ENCODE data around the gene PAOX. TPM values are rescaled to one million over a fixed set of nuclear protein-coding genes. Genes with fewer than 3 reads are reported as not detected.

PAOX gene
- polyA plus RNA-seq, 2 of the 4 experiments (the other 2 are of a cell fraction) = 1.6 to 2.3 TPM

DNA sequence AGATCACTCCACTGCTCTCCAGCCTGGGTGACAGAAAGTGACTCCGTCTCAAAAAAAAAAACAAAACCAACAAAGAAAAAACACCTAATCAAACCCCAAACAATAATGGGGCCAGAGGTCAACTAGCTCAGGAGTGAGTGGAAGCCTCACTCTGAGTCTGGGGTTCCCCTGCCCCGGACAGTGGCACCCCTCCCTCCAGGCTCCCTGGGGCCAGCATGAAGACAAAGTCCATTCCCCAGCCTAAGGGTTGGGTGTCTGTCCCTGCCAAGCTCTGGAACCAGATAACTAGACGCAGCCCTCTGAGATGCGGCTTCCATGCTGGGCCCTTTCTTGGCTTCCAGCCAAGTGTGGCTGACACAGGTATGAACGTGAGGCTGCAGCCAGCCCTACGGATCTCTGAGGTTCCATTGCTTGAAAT, 19.5 kb upstream of the PAOX start (continued):
- TF ChIP-seq, protein P1, sequence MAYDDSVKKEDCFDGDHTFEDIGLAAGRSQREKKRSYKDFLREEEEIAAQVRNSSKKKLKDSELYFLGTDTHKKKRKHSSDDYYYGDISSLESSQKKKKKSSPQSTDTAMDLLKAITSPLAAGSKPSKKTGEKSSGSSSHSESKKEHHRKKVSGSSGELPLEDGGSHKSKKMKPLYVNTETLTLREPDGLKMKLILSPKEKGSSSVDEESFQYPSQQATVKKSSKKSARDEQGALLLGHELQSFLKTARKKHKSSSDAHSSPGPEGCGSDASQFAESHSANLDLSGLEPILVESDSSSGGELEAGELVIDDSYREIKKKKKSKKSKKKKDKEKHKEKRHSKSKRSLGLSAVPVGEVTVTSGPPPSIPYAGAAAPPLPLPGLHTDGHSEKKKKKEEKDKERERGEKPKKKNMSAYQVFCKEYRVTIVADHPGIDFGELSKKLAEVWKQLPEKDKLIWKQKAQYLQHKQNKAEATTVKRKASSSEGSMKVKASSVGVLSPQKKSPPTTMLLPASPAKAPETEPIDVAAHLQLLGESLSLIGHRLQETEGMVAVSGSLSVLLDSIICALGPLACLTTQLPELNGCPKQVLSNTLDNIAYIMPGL (CRISPR knock-in tag; IDR thresholded peaks at IDR 0.05; ENCODE audit: borderline replicate concordance) = no peak
- no peak for TF ChIP-seq FOSL2 (IDR thresholded peaks at IDR 0.05)
- no peak for TF ChIP-seq FOSL2 (CRISPR knock-in tag; IDR thresholded peaks at IDR 0.05)

DNA sequence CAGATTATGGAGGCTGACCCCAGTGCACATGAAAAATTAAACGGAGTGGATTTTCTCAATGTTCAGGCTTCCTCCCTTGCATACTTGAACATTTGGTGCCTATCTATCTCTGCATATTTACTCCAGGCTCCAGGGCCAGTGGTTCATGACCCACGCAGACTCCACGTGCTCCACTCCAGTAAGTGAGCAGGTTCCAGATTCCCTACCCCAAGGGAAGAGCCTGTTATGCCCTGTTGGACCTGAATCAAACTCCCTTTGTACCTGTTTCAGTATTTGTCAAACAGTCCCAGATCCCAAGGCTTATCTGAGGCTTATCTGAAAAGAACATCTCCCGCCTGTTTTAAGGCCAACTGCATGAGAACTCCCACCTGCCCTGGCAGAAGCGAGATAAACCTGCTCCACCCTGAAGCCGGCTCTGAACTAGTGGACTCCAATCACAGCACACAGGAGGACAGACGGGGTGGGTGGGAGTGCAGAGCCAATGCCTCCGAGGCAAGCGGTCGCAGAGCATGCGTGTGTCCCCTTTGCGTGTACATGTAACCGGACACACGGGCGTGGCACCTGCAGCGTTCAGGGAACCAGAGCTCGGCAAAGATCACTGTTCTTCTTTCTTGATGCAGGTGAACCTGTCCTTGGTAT, 19.0 kb upstream of the PAOX start:
- no peak for ATAC-seq
- ChIA-PET CTCF (interaction anchor here (2.3 to 5.5 kb wide), 3 partner anchors 9 to 31 kb away, joined by 7 to 38 read pairs (median 13); no protein-coding TSS in a partner anchor), POLR2A (no interaction called here)
- WGBS (ENCODE audit: missing lambda C conversion rate) = 94% methylated on average over 17 of the region's 17 CpGs
- DNase-seq (ENCODE audit: low read depth in 1 of 2, low spot score in 1 of 2) = no peak
- no peak for FAIRE-seq
- Histone ChIP-seq H3K4me3 (no peak overlapping the region), H3K9me3 (no peaks in the 10 kb centered on the region), H3K4me2 (no peak overlapping the region), H3K4me1 (peaks cover 10% of the 10 kb centered on the region; the same call in 1 of the 3 replicates), H3K27ac (no peak overlapping the region)
- no peak for TF ChIP-seq ESRRA (IDR thresholded peaks at IDR 0.05; ENCODE audit: borderline replicate concordance, low read length)
- TF ChIP-seq, protein P2, sequence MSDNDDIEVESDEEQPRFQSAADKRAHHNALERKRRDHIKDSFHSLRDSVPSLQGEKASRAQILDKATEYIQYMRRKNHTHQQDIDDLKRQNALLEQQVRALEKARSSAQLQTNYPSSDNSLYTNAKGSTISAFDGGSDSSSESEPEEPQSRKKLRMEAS (IDR thresholded peaks at IDR 0.05) = no peak

DNA sequence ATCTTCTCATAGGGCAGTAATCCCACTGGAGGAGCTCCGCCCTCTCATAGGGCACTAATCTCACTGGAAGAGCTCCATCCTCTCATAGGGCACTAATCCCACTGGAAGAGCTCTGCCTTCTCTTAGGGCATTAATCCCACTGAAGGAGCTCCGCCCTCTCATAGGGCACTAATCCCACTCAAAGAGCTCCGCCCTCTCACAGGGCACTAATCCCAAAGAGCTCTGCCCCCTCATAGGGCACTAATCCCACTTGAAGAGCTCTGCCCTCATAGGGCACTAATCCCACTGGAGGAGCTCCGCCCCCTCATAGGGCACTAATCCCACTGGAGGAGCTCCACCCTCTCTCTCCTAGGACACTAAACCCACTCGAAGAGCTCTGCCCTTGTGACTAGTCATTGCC, 17.8 kb upstream of the PAOX start:
- no peak for FAIRE-seq
- WGBS (ENCODE audit: missing lambda C conversion rate) = 80% methylated on average over 5 of the region's 5 CpGs
- ChIA-PET CTCF (interaction anchor here (0.5 to 2.5 kb wide), 3 partner anchors 8 to 32 kb away, joined by 3 to 13 read pairs (median 7); no protein-coding TSS in a partner anchor), POLR2A (interaction anchor here (0.8 to 1.7 kb wide), 3 partner anchors 12 to 37 kb away, joined by 3 to 8 read pairs (median 4); partner anchors contain the start of genes ECHS1 and PAOX)
- no peak overlapping the region for H3K27ac ChIP-seq
- H3K4me1 ChIP-seq = peaks cover 10% of the 10 kb centered on the region; the same call in 1 of the 3 replicates
- no peak overlapping the region for H3K4me3 ChIP-seq
- H3K4me2 ChIP-seq = no peak overlapping the region
- TF ChIP-seq CHD4 (IDR thresholded peaks at IDR 0.05; ENCODE audit: borderline replicate concordance) = no peak
- TF ChIP-seq HDAC2 (IDR thresholded peaks at IDR 0.05) = no peak
- no peak for TF ChIP-seq JUN (IDR thresholded peaks at IDR 0.05)
- no peak for TF ChIP-seq CEBPB (IDR thresholded peaks at IDR 0.05)
- TF ChIP-seq MYC (IDR thresholded peaks at IDR 0.05; ENCODE audit: borderline replicate concordance, low read length) = no peak
- no peak for TF ChIP-seq JUNB (IDR thresholded peaks at IDR 0.05)
- TF ChIP-seq, protein P3, sequence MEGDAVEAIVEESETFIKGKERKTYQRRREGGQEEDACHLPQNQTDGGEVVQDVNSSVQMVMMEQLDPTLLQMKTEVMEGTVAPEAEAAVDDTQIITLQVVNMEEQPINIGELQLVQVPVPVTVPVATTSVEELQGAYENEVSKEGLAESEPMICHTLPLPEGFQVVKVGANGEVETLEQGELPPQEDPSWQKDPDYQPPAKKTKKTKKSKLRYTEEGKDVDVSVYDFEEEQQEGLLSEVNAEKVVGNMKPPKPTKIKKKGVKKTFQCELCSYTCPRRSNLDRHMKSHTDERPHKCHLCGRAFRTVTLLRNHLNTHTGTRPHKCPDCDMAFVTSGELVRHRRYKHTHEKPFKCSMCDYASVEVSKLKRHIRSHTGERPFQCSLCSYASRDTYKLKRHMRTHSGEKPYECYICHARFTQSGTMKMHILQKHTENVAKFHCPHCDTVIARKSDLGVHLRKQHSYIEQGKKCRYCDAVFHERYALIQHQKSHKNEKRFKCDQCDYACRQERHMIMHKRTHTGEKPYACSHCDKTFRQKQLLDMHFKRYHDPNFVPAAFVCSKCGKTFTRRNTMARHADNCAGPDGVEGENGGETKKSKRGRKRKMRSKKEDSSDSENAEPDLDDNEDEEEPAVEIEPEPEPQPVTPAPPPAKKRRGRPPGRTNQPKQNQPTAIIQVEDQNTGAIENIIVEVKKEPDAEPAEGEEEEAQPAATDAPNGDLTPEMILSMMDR (IDR thresholded peaks at IDR 0.05) = no peak
- no peak for TF ChIP-seq POLR2AphosphoS2 (conservative IDR thresholded peaks at IDR 0.05; ENCODE audit: low read length)
- no peak for TF ChIP-seq BHLHE40 (IDR thresholded peaks at IDR 0.05; ENCODE audit: low read depth, low read length)
- TF ChIP-seq ZC3H11A (IDR thresholded peaks at IDR 0.05) = no peak
- DNase-seq (ENCODE audit: low read depth in 1 of 2, low spot score in 1 of 2) = no peak
- H3K9me3 ChIP-seq = no peaks in the 10 kb centered on the region
- no peak for ATAC-seq

DNA sequence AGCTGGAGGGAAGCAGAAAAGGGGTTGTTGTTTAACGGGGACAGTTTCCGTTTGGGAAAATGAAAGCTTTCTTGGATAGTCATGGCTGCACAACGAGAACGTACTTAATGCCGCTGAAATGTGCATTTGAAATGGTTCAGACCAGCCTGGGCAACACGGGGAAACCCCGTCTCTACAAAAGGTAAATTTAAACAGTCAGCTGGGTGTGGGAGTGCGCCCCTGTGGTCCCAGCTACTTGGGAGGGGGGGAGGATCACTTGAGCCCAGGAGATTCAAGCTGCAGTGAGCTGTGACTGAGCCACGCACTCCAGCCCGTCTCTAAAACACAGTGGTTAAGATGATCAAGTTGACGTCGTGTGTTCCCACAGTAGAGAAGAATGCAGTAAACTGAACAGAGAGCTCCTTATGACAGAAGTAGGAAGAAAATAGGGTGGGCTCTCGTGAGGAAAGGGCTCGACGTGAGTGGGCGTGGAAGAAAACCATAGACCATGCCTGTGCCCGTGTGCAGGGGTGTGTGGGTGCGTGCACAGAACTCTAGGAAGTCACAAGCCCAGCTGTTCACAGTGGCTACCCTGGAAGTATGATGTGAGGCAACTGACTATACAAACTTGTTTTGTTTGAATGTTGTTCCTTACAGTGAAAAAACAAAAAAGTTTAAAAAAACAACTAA, 17.2 kb upstream of the PAOX start:
- H3K4me1 ChIP-seq = peaks cover 6% of the 10 kb centered on the region; the same call in 1 of the 3 replicates
- FAIRE-seq (no peak), DNase-seq (ENCODE audit: low read depth in 1 of 2, low spot score in 1 of 2) (no peak), ATAC-seq (no peak)
- H3K4me2 ChIP-seq = no peak overlapping the region
- H3K27ac ChIP-seq = no peak overlapping the region
- TF ChIP-seq, protein P4, sequence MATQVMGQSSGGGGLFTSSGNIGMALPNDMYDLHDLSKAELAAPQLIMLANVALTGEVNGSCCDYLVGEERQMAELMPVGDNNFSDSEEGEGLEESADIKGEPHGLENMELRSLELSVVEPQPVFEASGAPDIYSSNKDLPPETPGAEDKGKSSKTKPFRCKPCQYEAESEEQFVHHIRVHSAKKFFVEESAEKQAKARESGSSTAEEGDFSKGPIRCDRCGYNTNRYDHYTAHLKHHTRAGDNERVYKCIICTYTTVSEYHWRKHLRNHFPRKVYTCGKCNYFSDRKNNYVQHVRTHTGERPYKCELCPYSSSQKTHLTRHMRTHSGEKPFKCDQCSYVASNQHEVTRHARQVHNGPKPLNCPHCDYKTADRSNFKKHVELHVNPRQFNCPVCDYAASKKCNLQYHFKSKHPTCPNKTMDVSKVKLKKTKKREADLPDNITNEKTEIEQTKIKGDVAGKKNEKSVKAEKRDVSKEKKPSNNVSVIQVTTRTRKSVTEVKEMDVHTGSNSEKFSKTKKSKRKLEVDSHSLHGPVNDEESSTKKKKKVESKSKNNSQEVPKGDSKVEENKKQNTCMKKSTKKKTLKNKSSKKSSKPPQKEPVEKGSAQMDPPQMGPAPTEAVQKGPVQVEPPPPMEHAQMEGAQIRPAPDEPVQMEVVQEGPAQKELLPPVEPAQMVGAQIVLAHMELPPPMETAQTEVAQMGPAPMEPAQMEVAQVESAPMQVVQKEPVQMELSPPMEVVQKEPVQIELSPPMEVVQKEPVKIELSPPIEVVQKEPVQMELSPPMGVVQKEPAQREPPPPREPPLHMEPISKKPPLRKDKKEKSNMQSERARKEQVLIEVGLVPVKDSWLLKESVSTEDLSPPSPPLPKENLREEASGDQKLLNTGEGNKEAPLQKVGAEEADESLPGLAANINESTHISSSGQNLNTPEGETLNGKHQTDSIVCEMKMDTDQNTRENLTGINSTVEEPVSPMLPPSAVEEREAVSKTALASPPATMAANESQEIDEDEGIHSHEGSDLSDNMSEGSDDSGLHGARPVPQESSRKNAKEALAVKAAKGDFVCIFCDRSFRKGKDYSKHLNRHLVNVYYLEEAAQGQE (IDR thresholded peaks at IDR 0.05) = no peak
- TF ChIP-seq, protein P5, sequence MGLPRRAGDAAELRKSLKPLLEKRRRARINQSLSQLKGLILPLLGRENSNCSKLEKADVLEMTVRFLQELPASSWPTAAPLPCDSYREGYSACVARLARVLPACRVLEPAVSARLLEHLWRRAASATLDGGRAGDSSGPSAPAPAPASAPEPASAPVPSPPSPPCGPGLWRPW (IDR thresholded peaks at IDR 0.05) = no peak
- TF ChIP-seq HEYL (CRISPR knock-in tag; IDR thresholded peaks at IDR 0.05) = no peak
- TF ChIP-seq MAFK (IDR thresholded peaks at IDR 0.05; ENCODE audit: partially characterized antibody) = no peak
- TF ChIP-seq SMC3 (IDR thresholded peaks at IDR 0.05) = no peak
- no peak for TF ChIP-seq CHD4 (IDR thresholded peaks at IDR 0.05; ENCODE audit: borderline replicate concordance)
- no peak for TF ChIP-seq SREBF2 (IDR thresholded peaks at IDR 0.05)
- TF ChIP-seq KDM1A (IDR thresholded peaks at IDR 0.05; ENCODE audit: low read depth) = no peak
- ChIA-PET CTCF (interaction anchor here (2.0 to 2.5 kb wide), 3 partner anchors 8 to 54 kb away, joined by 6 to 13 read pairs (median 7); no protein-coding TSS in a partner anchor), POLR2A (interaction anchor here (1.7 kb wide), 1 partner anchor 11 kb away, joined by 8 read pairs; the partner anchor contains the start of gene ECHS1)
- 87% methylated on average over 18 of the region's 18 CpGs for WGBS (ENCODE audit: missing lambda C conversion rate)
- H3K9me3 ChIP-seq = no peaks in the 10 kb centered on the region
- H3K4me3 ChIP-seq = no peak overlapping the region

Measured in A549 (cell line).